Measurements from ENCODE around the gene KCTD17. TPM values are rescaled to one million over a fixed set of nuclear protein-coding genes. Genes with fewer than 3 reads are reported as not detected.
A peak's percentile ranks its signal among the peaks of the same experiment; 100 is the strongest.

KCTD17 gene
- total and polyA plus RNA-seq, 2 of the 4 experiments (the other 2 are of a cell fraction): 28.3 to 37.3 TPM

GRCh38 chr22:37052386-37053309, 1.1 kb downstream of the KCTD17 start:
- H4K8ac ChIP-seq (ENCODE audit: low read depth in 2 of 2, low read length in 2 of 2): no peak overlapping the region; a peak in 1 of 4 replicates
- no peak overlapping the region for H2BK20ac ChIP-seq (ENCODE audit: low read depth, low read length)
- peak overlapping the region; percentile 91 for H2AK9ac ChIP-seq (replicated peaks; ENCODE audit: low read depth, low read length, poor library complexity)
- no peak overlapping the region for H2AK5ac ChIP-seq (ENCODE audit: low read depth, low read length)
- H4K5ac ChIP-seq (ENCODE audit: low read depth, low read length): no peak overlapping the region
- H4K91ac ChIP-seq (ENCODE audit: insufficient read depth, low read depth, low read length): no peak overlapping the region
- peak overlapping the region; percentile 96 for H3K4me2 ChIP-seq (ENCODE audit: low read depth, low read length)
- peaks cover 8% of the 10 kb centered on the region; the same call in 1 of the 2 replicates for H3K9me1 ChIP-seq (ENCODE audit: insufficient read depth, low read length)
- no peak overlapping the region for H2BK15ac ChIP-seq (ENCODE audit: low read depth, low read length)
- H4K20me1 ChIP-seq (ENCODE audit: insufficient read depth, low read length): no peaks in the 10 kb centered on the region
- peak overlapping the region; percentile 66 for H3K9ac ChIP-seq (ENCODE audit: low read depth, low read length)
- no peak overlapping the region for H2BK5ac ChIP-seq (ENCODE audit: low read depth, low read length, poor library complexity, severe bottlenecking)
- no peak overlapping the region for H2BK120ac ChIP-seq (ENCODE audit: low read depth, low read length)
- H2AFZ ChIP-seq (replicated peaks; ENCODE audit: low read length, poor library complexity): peak overlapping the region; percentile 97
- peak overlapping the region; percentile 33; the same call in 1 of the 2 replicates for H3K4ac ChIP-seq (ENCODE audit: low read depth, low read length)
- ATAC-seq (ENCODE audit: low read depth) (no peak), DNase-seq (no peak)
- peak overlapping the region; percentile 89 for H3K4me3 ChIP-seq (ENCODE audit: insufficient read depth, low read depth, low read length)
- H3K79me1 ChIP-seq (ENCODE audit: low read depth in 1 of 2, low read length in 2 of 2): peaks cover 7 to 17% of the 10 kb centered on the region in 2 experiments; a peak in 3 of 4 replicates
- H3K36me3 ChIP-seq (ENCODE audit: control insufficient read depth, insufficient read depth, low read length): peaks cover 23% of the 10 kb centered on the region; the same call in 1 of the 2 replicates
- H3K27ac ChIP-seq (ENCODE audit: insufficient read depth, low read length): no peak overlapping the region
- H3K9me3 ChIP-seq (ENCODE audit: control insufficient read depth, insufficient read depth, low read length): no peaks in the 10 kb centered on the region
- CTCF ChIA-PET: no interaction called here
- intact Hi-C loops (cut with micrococcal nuclease): loop anchor here (5.0 kb wide), 1 partner anchor 145 kb away; no protein-coding TSS in a partner anchor
- no peak overlapping the region for H3K18ac ChIP-seq (ENCODE audit: low read depth, low read length)
- no peak overlapping the region for H3K14ac ChIP-seq (replicated peaks; ENCODE audit: low read depth, low read length)
- peak overlapping the region; percentile 49 for H3K23ac ChIP-seq (ENCODE audit: low read depth, low read length)
- no peak overlapping the region for H3K56ac ChIP-seq (ENCODE audit: extremely low read depth, insufficient read depth, low read length)
- dilution Hi-C loops (cut with HindIII; ENCODE audit: low sequenced_read_pairs, unreplicated experiment): no loop called here
- WGBS, 2 experiments (ENCODE audit: extremely low coverage in 2 of 2, insufficient read length in 1 of 2): 17% methylated on average over 1 of the region's 25 CpGs; no CpG with 5 or more reads in 1 of the 2 experiments
- POLR2A ChIA-PET (ENCODE audit: unreplicated experiment): no interaction called here
- in situ Hi-C loops (cut with MboI; ENCODE audit: low sequenced_read_pairs): no loop called here
- H3K27me3 ChIP-seq (ENCODE audit: control insufficient read depth, insufficient read depth, low read length): 0 out of 2 replicates have a peak, but pooled peaks cover 2% of the 10 kb centered on the region
- peaks cover 4% of the 10 kb centered on the region; the same call in 1 of the 2 replicates for H3K4me1 ChIP-seq (ENCODE audit: control insufficient read depth, insufficient read depth, low read length)
- BruUV-seq (replicated peaks): no TSS peak
- TF ChIP-seq ELK1 (IDR thresholded peaks at IDR 0.05; ENCODE audit: borderline replicate concordance, low read depth, low read length) (no peak), POLR2A (IDR thresholded peaks at IDR 0.05; ENCODE audit: low read depth, low read length) (no peak), NFE2L2 (IDR thresholded peaks at IDR 0.05; ENCODE audit: low read depth, low read length) (no peak), RCOR1 (IDR thresholded peaks at IDR 0.05; ENCODE audit: insufficient replicate concordance, low read length) (no peak), BHLHE40 (IDR thresholded peaks at IDR 0.05; ENCODE audit: low read depth, low read length) (no peak), USF2 (IDR thresholded peaks at IDR 0.05; ENCODE audit: low read depth, low read length) (no peak), CHD1 (IDR thresholded peaks at IDR 0.05; ENCODE audit: low read depth, low read length) (no peak), CTCF (conservative IDR thresholded peaks at IDR 0.05; ENCODE audit: low read depth, low read length) (no peak), RAD21 (IDR thresholded peaks at IDR 0.05; ENCODE audit: low read length) (no peak), FOS (IDR thresholded peaks at IDR 0.05; ENCODE audit: low read depth, low read length) (no peak), RFX5 (IDR thresholded peaks at IDR 0.05; ENCODE audit: low read depth, low read length) (no peak), MAZ (IDR thresholded peaks at IDR 0.05; ENCODE audit: borderline replicate concordance, low read depth, low read length) (no peak), MAFK (IDR thresholded peaks at IDR 0.05; ENCODE audit: low read depth, low read length) (no peak), MXI1 (IDR thresholded peaks at IDR 0.05; ENCODE audit: borderline replicate concordance, low read depth, low read length) (no peak)

All from IMR-90 (cell line).